Ectodermal cell (in vitro differentiated cells): ENCODE measurements around the gene ZMIZ1.

Experiments
- H3K27ac ChIP-seq: 2 replicates; pipeline ENCODE4 v1.7.0; 2013; ENCODE audit warnings: mild to moderate bottlenecking, low read depth, low read length; ENCODE audit not compliant: insufficient read depth, poor library complexity, severe bottlenecking
- H3K27me3 ChIP-seq: 2 replicates; pipeline ENCODE4 v1.7.0; 2013; ENCODE audit warnings: mild to moderate bottlenecking, low read length; ENCODE audit not compliant: insufficient read depth, control insufficient read depth, poor library complexity, severe bottlenecking
- H3K36me3 ChIP-seq: one replicate; pipeline ENCODE4 v1.7.0; 2013; ENCODE audit warnings: low read length; ENCODE audit not compliant: control insufficient read depth, insufficient read depth
- H3K4me1 ChIP-seq: one replicate; pipeline ENCODE4 v1.7.0; 2013; ENCODE audit warnings: low read length; ENCODE audit not compliant: control insufficient read depth, insufficient read depth
- H3K4me3 ChIP-seq: 2 replicates; pipeline ENCODE4 v1.7.0; 2013; ENCODE audit warnings: low read depth, low read length, control low read depth; ENCODE audit not compliant: insufficient read depth
- H3K9me3 ChIP-seq: 2 replicates; pipeline ENCODE4 v1.7.0; 2013; ENCODE audit warnings: mild to moderate bottlenecking, low read length, moderate library complexity; ENCODE audit not compliant: control insufficient read depth
- WGBS, 2 experiments: methylation state at CpG; one replicate each; pipeline ENCODE4 v1.1.7; 2013; ENCODE audit warnings: missing lambda C conversion rate in 2 of 2; 5-methylcytosine and 5-hydroxymethylcytosine counted together

The ZMIZ1 gene

GRCh38 chr10:79246606-79247275 is 178.0 kb downstream of the ZMIZ1 start:
- Histone ChIP-seq H3K36me3 (no peaks in the 10 kb centered on the region), H3K27me3 (no peaks in the 10 kb centered on the region), H3K27ac (no peak overlapping the region), H3K9me3 (no peaks in the 10 kb centered on the region), H3K4me1 (peaks cover 19% of the 10 kb centered on the region), H3K4me3 (no peak overlapping the region)
- 88 to 89% methylated on average over 14 of the region's 14 CpGs for WGBS, 2 experiments

DNA sequence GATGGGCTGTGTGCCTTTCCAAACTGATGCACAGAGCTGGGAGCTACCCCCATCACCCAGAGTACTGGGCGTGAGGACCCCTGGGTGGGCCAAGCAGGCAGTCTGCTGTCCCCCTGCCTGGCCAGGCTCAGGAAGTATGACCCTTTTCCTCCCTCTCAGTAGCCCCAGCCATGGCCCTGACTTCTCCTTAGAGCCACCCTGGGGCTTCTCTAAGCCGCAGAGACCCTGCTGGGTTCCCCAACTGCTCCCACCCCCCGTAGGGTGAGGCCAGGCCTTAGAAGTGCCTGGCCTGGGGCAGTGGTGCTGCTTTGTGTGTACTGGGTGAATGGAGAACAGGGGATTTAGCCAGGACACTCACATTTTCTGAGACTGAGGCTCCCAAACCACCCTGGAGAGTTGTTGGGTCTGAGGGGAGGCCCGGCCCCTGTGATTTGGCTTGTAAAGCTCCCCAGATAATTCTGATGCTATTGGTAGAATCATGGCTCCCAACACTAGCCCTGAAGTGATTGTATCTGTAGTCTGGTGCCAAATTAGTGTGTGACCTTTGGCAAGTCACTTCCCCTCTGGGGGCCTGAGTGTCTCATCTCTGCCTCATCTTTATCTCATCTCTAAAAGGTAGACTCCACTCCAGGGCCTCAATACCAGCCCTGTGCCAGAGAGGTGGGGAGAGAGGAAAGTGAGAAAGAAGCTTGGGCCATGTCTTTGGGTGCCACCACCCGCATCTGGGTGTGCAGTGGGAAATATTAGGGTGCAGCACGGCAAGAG is 178.8 kb downstream of the ZMIZ1 start:
- H3K4me3 ChIP-seq: no peak overlapping the region
- WGBS, 2 experiments: 92 to 96% methylated on average over 6 of the region's 6 CpGs
- H3K27ac ChIP-seq: no peak overlapping the region
- peaks cover 13% of the 10 kb centered on the region for H3K4me1 ChIP-seq
- no peaks in the 10 kb centered on the region for H3K27me3 ChIP-seq
- no peaks in the 10 kb centered on the region for H3K9me3 ChIP-seq
- no peaks in the 10 kb centered on the region for H3K36me3 ChIP-seq

DNA sequence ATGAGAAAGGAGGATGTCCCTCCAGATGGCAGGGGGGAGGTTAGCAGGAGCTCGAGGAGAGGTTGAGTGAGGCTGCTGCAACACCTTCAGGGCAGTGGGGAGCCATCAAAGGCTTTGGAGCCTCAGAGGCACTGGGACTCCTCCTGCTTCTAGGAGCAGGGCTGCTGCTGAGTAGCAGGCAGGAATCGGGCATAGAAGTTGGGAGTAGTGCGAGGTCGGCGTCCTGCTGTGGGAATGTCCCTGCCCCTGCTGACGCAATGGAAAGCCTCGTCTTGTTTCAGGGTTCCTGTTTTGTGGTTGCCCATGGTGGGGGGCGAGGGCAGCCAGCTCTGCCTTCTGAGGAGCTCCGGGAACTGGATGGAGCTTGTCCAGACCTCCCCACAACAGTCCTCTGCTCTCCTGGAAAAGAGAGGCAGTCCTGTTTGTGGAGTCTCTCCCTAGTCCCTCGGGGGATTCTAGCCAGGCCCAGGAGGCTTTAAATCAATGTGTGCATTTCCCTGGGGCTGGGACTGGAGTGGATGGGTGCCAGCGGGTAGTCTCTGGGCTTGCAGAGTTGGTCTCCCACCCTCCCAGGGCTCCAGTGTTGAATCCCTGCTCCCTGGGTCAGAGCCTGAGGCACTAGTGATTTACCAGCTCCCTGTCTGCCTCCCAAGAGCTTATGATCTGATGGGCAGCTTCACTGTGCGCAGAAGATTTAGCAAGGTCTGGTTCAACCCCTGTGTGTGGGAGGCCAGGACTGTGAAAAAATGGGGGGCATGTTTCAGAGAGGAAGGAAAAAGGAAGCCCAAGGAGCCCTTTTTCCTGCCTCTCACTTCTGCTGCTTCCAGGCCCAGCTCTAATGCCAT is 179.8 kb downstream of the ZMIZ1 start:
- Histone ChIP-seq H3K36me3 (no peaks in the 10 kb centered on the region), H3K4me1 (peaks cover 16% of the 10 kb centered on the region)
- 76 to 79% methylated on average over 12 of the region's 12 CpGs for WGBS, 2 experiments

GRCh38 chr10:79249186-79250121 is 180.7 kb downstream of the ZMIZ1 start:
- Histone ChIP-seq H3K9me3 (no peaks in the 10 kb centered on the region), H3K4me1 (peaks cover 18% of the 10 kb centered on the region), H3K27me3 (no peaks in the 10 kb centered on the region), H3K4me3 (no peak overlapping the region), H3K27ac (no peak overlapping the region), H3K36me3 (no peaks in the 10 kb centered on the region)
- 95% methylated on average over 19 to 20 of the region's 20 CpGs for WGBS, 2 experiments

More for the DNA sequence above, 179.8 kb downstream of the ZMIZ1 start:
- Histone ChIP-seq H3K4me3 (no peak overlapping the region), H3K27me3 (no peaks in the 10 kb centered on the region), H3K9me3 (no peaks in the 10 kb centered on the region), H3K27ac (no peak overlapping the region)

DNA sequence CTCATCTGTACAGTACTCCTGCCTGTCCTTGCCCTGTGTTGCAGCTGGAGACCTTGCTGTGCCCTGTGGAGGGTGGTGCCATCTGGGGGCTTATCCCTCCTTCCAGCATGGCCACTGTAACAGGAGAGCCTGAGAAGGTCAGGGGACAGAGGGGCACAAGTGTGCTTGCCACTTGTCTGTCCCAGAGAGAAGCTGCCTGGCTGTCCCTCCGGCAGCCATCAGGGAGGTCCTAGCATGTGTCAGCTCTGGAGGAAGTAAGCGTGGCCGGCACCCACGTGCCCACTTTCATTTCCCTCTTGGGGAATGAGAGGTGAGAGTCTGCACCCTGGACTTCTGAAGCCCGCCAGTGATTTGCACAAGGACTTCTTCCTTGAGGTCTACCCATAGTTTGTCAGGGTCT is 181.5 kb downstream of the ZMIZ1 start:
- Histone ChIP-seq H3K4me1 (peaks cover 16% of the 10 kb centered on the region), H3K9me3 (no peaks in the 10 kb centered on the region), H3K27me3 (no peaks in the 10 kb centered on the region), H3K4me3 (no peak overlapping the region), H3K36me3 (no peaks in the 10 kb centered on the region), H3K27ac (no peak overlapping the region)
- WGBS, 2 experiments: 95 to 96% methylated on average over 5 of the region's 5 CpGs

- Histone ChIP-seq H3K9me3 (no peaks in the 10 kb centered on the region), H3K36me3 (no peaks in the 10 kb centered on the region), H3K4me3 (no peak overlapping the region), H3K4me1 (peaks cover 5% of the 10 kb centered on the region), H3K27me3 (no peaks in the 10 kb centered on the region), H3K27ac (no peak overlapping the region)
- WGBS, 2 experiments: 90 to 95% methylated on average over 5 of the region's 5 CpGs
These were observed 183.7 kb downstream of the ZMIZ1 start for GRCh38 chr10:79252450-79252849.

- H3K4me1 ChIP-seq: peaks cover 8% of the 10 kb centered on the region
- no peaks in the 10 kb centered on the region for H3K9me3 ChIP-seq
- H3K27me3 ChIP-seq: no peaks in the 10 kb centered on the region
- H3K4me3 ChIP-seq: no peak overlapping the region
- no peak overlapping the region for H3K27ac ChIP-seq
- H3K36me3 ChIP-seq: no peaks in the 10 kb centered on the region
- WGBS, 2 experiments: 95 to 96% methylated on average over 4 of the region's 4 CpGs
These were observed 184.2 kb downstream of the ZMIZ1 start for GRCh38 chr10:79252971-79253370.

DNA sequence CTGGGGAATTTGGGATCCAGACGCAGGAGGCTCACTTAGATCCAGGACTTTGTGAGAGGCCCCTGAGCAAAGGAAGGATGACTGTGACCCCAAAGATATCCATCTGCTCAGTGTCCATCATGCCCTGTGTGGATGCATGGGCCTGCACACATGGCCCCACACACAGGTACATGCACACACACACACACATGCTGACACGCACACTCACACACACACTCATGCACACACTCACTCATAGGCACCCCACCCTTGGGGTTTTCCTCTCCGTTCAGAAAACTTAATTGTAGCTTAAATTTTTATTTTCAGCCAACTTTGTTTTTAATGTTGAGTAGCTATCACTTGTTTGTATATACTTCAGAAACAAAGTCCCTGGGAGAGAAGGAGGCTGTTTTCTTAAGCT is 184.9 kb downstream of the ZMIZ1 start:
- H3K4me3 ChIP-seq: no peak overlapping the region
- peaks cover 8% of the 10 kb centered on the region for H3K4me1 ChIP-seq
- no peak overlapping the region for H3K27ac ChIP-seq
- H3K36me3 ChIP-seq: no peaks in the 10 kb centered on the region
- H3K27me3 ChIP-seq: no peaks in the 10 kb centered on the region
- no peaks in the 10 kb centered on the region for H3K9me3 ChIP-seq
- 96 to 97% methylated on average over 2 to 3 of the region's 3 CpGs for WGBS, 2 experiments

- H3K27me3 ChIP-seq: no peaks in the 10 kb centered on the region
- H3K4me1 ChIP-seq: peaks cover 8% of the 10 kb centered on the region
- H3K27ac ChIP-seq: no peak overlapping the region
- 93 to 94% methylated on average over 18 of the region's 18 CpGs for WGBS, 2 experiments
- H3K36me3 ChIP-seq: no peaks in the 10 kb centered on the region
- H3K9me3 ChIP-seq: no peaks in the 10 kb centered on the region
- no peak overlapping the region for H3K4me3 ChIP-seq
These were observed 185.7 kb downstream of the ZMIZ1 start for GRCh38 chr10:79254333-79255006.
